H1 (cell line): ENCODE results near the gene FAM83G. TPM values are rescaled to one million over a fixed set of nuclear protein-coding genes. Genes with fewer than 3 reads are reported as not detected.

Experiments used
- CTCF ChIA-PET: fragments of 300-600 bp; sonication (Branson Sonifier 250); formaldehyde crosslinking; loops from one replicate; lab custom pipeline; 2021; ENCODE audit not compliant: partially characterized antibody; lab: Charles Lee
- POLR2A ChIA-PET: fragments of 300-600 bp; sonication (Branson Sonifier 250); formaldehyde crosslinking; loops from one replicate; lab custom pipeline; 2021; ENCODE audit warnings: inconsistent platforms; ENCODE audit not compliant: partially characterized antibody; lab: Charles Lee
- DNase-seq, 2 experiments: peaks; one replicate each; pipeline versions ENCODE4 v3.0.0 to v3.0.0-alpha.2; 2010 to 2022; ENCODE audit warnings: low spot score in 2 of 2, low read depth in 1 of 2, mixed read lengths in 1 of 2
- FAIRE-seq: peaks from 2 replicates; lab custom pipeline; 2011; peaks lifted over from hg19 to GRCh38; lab: Jason Lieb, UNC
- H2AFZ ChIP-seq: 2 replicates; pipeline ENCODE4 v1.8.1; 2012; ENCODE audit warnings: low read length, inconsistent platforms
- H2AK5ac ChIP-seq: 2 replicates; pipeline ENCODE4 v1.6.1; 2013; ENCODE audit warnings: low read depth, low read length
- H2BK120ac ChIP-seq: replicated peaks from 2 replicates; pipeline ENCODE3; 2013; ENCODE audit warnings: low read depth, low read length, inconsistent platforms
- H2BK12ac ChIP-seq: 2 replicates; pipeline ENCODE4 v1.6.1; 2013; ENCODE audit warnings: low read depth, low read length
- H2BK15ac ChIP-seq: 2 replicates; pipeline ENCODE4 v1.6.1; 2013; ENCODE audit warnings: low read length
- H2BK20ac ChIP-seq: 2 replicates; pipeline ENCODE4 v1.6.1; 2013; ENCODE audit warnings: low read length
- H2BK5ac ChIP-seq: 2 replicates; pipeline ENCODE4 v1.6.1; 2013; ENCODE audit warnings: low read depth, low read length
- H3K14ac ChIP-seq: 2 replicates; pipeline ENCODE4 v1.6.1; 2013; ENCODE audit warnings: inconsistent platforms; ENCODE audit not compliant: insufficient read length
- H3K18ac ChIP-seq: 2 replicates; pipeline ENCODE4 v1.6.1; 2013; ENCODE audit warnings: low read length; ENCODE audit errors: extremely low read depth
- H3K23ac ChIP-seq: 2 replicates; pipeline ENCODE4 v1.6.1; 2013; ENCODE audit warnings: inconsistent platforms; ENCODE audit not compliant: insufficient read length
- H3K23me2 ChIP-seq: 2 replicates; pipeline ENCODE4 v1.6.1; 2013; ENCODE audit warnings: low read depth, low read length
- H3K27ac ChIP-seq: 2 replicates; pipeline ENCODE4 v1.6.1; 2011; ENCODE audit warnings: low read depth, low read length, inconsistent platforms
- H3K27me3 ChIP-seq, 4 experiments: replicated peaks in 1 of 4; 1 replicate in 1 of 4; 2 replicates in 3 of 4; pipeline versions ENCODE4 v1.6.1 to v1.8.1; 2011 to 2013; ENCODE audit warnings: low read length in 3 of 4, mild to moderate bottlenecking in 3 of 4, inconsistent platforms in 2 of 4, mixed read lengths in 2 of 4, moderate library complexity in 1 of 4; ENCODE audit not compliant: control insufficient read depth in 3 of 4, insufficient read depth in 3 of 4; ENCODE audit errors: extremely low read depth in 1 of 4
- H3K36me3 ChIP-seq, 4 experiments: 2 replicates each; pipeline versions ENCODE4 v1.6.1 to v1.8.1; 2011 to 2013; ENCODE audit warnings: mild to moderate bottlenecking in 4 of 4, low read length in 3 of 4, moderate library complexity in 2 of 4, control low read depth in 1 of 4, inconsistent platforms in 1 of 4; ENCODE audit not compliant: insufficient read depth in 4 of 4, control insufficient read depth in 2 of 4
- H3K4ac ChIP-seq: replicated peaks from 2 replicates; pipeline ENCODE3; 2013; ENCODE audit warnings: low read length, low read depth, mixed read lengths, inconsistent platforms; ENCODE audit not compliant: insufficient read length
- H3K4me1 ChIP-seq, 4 experiments: replicated peaks in 1 of 4; 1 replicate in 1 of 4; 2 replicates in 3 of 4; pipeline versions ENCODE4 v1.6.1 to v1.8.1; 2011 to 2013; ENCODE audit warnings: low read length in 3 of 4, inconsistent platforms in 2 of 4, mixed read lengths in 1 of 4; ENCODE audit not compliant: insufficient read depth in 4 of 4, control insufficient read depth in 3 of 4
- H3K4me2 ChIP-seq, 2 experiments: 2 replicates each; pipeline versions ENCODE4 v1.6.1 to v1.8.1; 2011 to 2013; ENCODE audit warnings: low read depth in 2 of 2, low read length in 2 of 2, control low read depth in 1 of 2, inconsistent platforms in 1 of 2, mild to moderate bottlenecking in 1 of 2; ENCODE audit not compliant: insufficient read depth in 1 of 2
- H3K4me3 ChIP-seq, 4 experiments: fragments of 200-600, 300-600 bp in 1 of 4; sonication (generic), shearing (Covaris generic), sonication (Bioruptor Twin) in 1 of 4; 2 replicates each; pipeline versions ENCODE4 v1.5.1 to v1.8.1; 2011 to 2016; ENCODE audit warnings: low read length in 4 of 4, low read depth in 3 of 4, control low read depth in 2 of 4, inconsistent platforms in 2 of 4, mild to moderate bottlenecking in 2 of 4, mixed read lengths in 1 of 4, moderate library complexity in 1 of 4; ENCODE audit not compliant: insufficient read depth in 2 of 4; ENCODE audit errors: extremely low read depth in 1 of 4
- H3K56ac ChIP-seq: replicated peaks from 2 replicates; pipeline ENCODE3; 2013; ENCODE audit warnings: low read depth, mild to moderate bottlenecking, mixed read lengths, low read length, inconsistent platforms; ENCODE audit not compliant: insufficient read length
- H3K79me1 ChIP-seq: 2 replicates; pipeline ENCODE4 v1.6.1; 2013; ENCODE audit warnings: low read depth, low read length, control low read depth
- H3K79me2 ChIP-seq, 2 experiments: 2 replicates each; pipeline versions ENCODE4 v1.6.1 to v1.8.1; 2012 to 2013; ENCODE audit warnings: low read length in 2 of 2, mild to moderate bottlenecking in 2 of 2, inconsistent platforms in 1 of 2; ENCODE audit not compliant: insufficient read depth in 2 of 2, control insufficient read depth in 1 of 2
- H3K9ac ChIP-seq, 4 experiments: replicated peaks in 1 of 4; 1 replicate in 1 of 4; 2 replicates in 3 of 4; pipeline versions ENCODE4 v1.6.1 to v1.8.1; 2011 to 2013; ENCODE audit warnings: low read depth in 3 of 4, low read length in 3 of 4, control low read depth in 2 of 4, mild to moderate bottlenecking in 2 of 4, moderate library complexity in 2 of 4, inconsistent platforms in 1 of 4; ENCODE audit errors: extremely low read depth in 1 of 4
- H3K9me3 ChIP-seq, 2 experiments: 2 replicates each; pipeline versions ENCODE4 v1.6.1 to v1.8.1; 2012 to 2013; ENCODE audit warnings: mild to moderate bottlenecking in 2 of 2, moderate library complexity in 2 of 2, control low read depth in 1 of 2, inconsistent platforms in 1 of 2, low read depth in 1 of 2, low read length in 1 of 2, mixed read lengths in 1 of 2; ENCODE audit not compliant: insufficient read depth in 2 of 2
- H4K20me1 ChIP-seq, 2 experiments: replicated peaks in 1 of 2; 2 replicates each; pipeline versions ENCODE3 to v1.8.1; 2011 to 2013; ENCODE audit warnings: inconsistent platforms in 2 of 2, low read length in 2 of 2, mild to moderate bottlenecking in 1 of 2; ENCODE audit not compliant: insufficient read depth in 2 of 2, control insufficient read depth in 1 of 2
- H4K5ac ChIP-seq: 2 replicates; pipeline ENCODE4 v1.6.1; 2013; ENCODE audit warnings: low read length, low read depth, mixed read lengths, inconsistent platforms; ENCODE audit not compliant: insufficient read length
- H4K8ac ChIP-seq: 2 replicates; pipeline ENCODE4 v1.8.0; 2013; ENCODE audit warnings: mild to moderate bottlenecking, moderate library complexity, low read length, inconsistent platforms; ENCODE audit not compliant: insufficient read depth; ENCODE audit errors: extremely low read depth
- H4K91ac ChIP-seq: replicated peaks from 2 replicates; pipeline ENCODE3; 2013; ENCODE audit warnings: low read length, mixed read lengths, inconsistent platforms; ENCODE audit not compliant: insufficient read length
- BACH1 ChIP-seq: IDR thresholded peaks from 2 replicates; pipeline ENCODE4 v1.6.1; 2012; ENCODE audit warnings: low read length, improper control_type of control experiment
- CBX5 ChIP-seq: fragments of 300-800, 300-1000 bp; sonication (generic); IDR thresholded peaks from 2 replicates; pipeline ENCODE4 v1.7.1; 2016; ENCODE audit warnings: antibody characterized with exemption, low read length, low read depth
- CHD2 ChIP-seq: IDR thresholded peaks from 2 replicates; pipeline ENCODE4 v1.6.1; 2012; ENCODE audit warnings: low read length, improper control_type of control experiment
- EZH2 ChIP-seq: fragments of 200-600 bp; sonication (generic); IDR thresholded peaks from 2 replicates; pipeline ENCODE4 v1.7.1; 2012; ENCODE audit warnings: low read depth, mild to moderate bottlenecking, moderate library complexity, low read length, inconsistent platforms; ENCODE audit not compliant: severe bottlenecking
- HDAC6 ChIP-seq: IDR thresholded peaks from one replicate; pipeline ENCODE4 v1.7.1; 2012; ENCODE audit warnings: low read depth, mild to moderate bottlenecking, inconsistent platforms, low read length, moderate library complexity
- JUND ChIP-seq: IDR thresholded peaks from 2 replicates; pipeline ENCODE4 v1.6.1; 2011; ENCODE audit warnings: mild to moderate bottlenecking, improper control_type of control experiment, low read length
- KDM5A ChIP-seq: fragments of 200-600 bp; IDR thresholded peaks from 2 replicates; pipeline ENCODE4 v1.7.1; 2012; ENCODE audit warnings: mild to moderate bottlenecking, low read length, inconsistent platforms, mixed read lengths
- RNF2 ChIP-seq: fragments of 200-900, 300-1000 bp; sonication (generic); IDR thresholded peaks from 2 replicates; pipeline ENCODE4 v1.7.1; 2016; ENCODE audit warnings: borderline replicate concordance, low read depth, mild to moderate bottlenecking, antibody characterized with exemption, low read length; ENCODE audit not compliant: poor library complexity, severe bottlenecking; ENCODE audit errors: missing control alignments
- SAP30 ChIP-seq: fragments of 300-600 bp; sonication (generic); IDR thresholded peaks from 2 replicates; pipeline ENCODE4 v1.7.1; 2012; ENCODE audit warnings: low read length, moderate library complexity, mild to moderate bottlenecking, inconsistent platforms; ENCODE audit not compliant: insufficient read depth, insufficient replicate concordance
- SP4 ChIP-seq: IDR thresholded peaks from 2 replicates; pipeline ENCODE4 v1.6.1; 2012; ENCODE audit warnings: low read length, inconsistent platforms
- TAF1 ChIP-seq: IDR thresholded peaks from 2 replicates; pipeline ENCODE4 v1.6.1; 2011; ENCODE audit warnings: mild to moderate bottlenecking, low read depth, low read length
- TCF12 ChIP-seq: IDR thresholded peaks from 2 replicates; pipeline ENCODE4 v1.6.1; 2011; ENCODE audit warnings: low read depth, mild to moderate bottlenecking, low read length
- WGBS, 2 experiments: shearing (Covaris generic) in 1 of 2; methylation state at CpG; one replicate each; pipeline versions ENCODE4 v1.1.6 to v1.1.7; 2013 to 2015; ENCODE audit warnings: low lambda C conversion rate in 2 of 2, mixed read lengths in 2 of 2, inconsistent platforms in 1 of 2, low coverage in 1 of 2, missing lambda C conversion rate in 1 of 2; ENCODE audit not compliant: insufficient replicate concordance in 2 of 2, insufficient coverage in 1 of 2, insufficient read length in 1 of 2; ENCODE audit errors: extremely low coverage in 1 of 2, missing lambda C conversion rate in 1 of 2; 5-methylcytosine and 5-hydroxymethylcytosine counted together
- polyA plus RNA-seq, 7 experiments: library from polyadenylated mRNA; depleted of rRNA in 3 of 7; stranded (reverse) in 5 of 7; unstranded in 2 of 7; fragments of >200 nt in 5 of 7; fragments of 200-250 nt in 2 of 7; gene quantifications; 1 replicate in 5 of 7; 2 replicates in 1 of 7; 4 replicates in 1 of 7; pipeline versions ENCODE4 v1.2.1 to v1.2.3, GENCODE V29; 2011 to 2013; ENCODE audit warnings: missing spikeins in 2 of 7, mixed read lengths in 2 of 7
- total RNA-seq: library from RNA; stranded (reverse); fragmentation: NEBNext Ultra II Directional; extraction: Animal tissue kit (Norgen Biotek cat#: 25700); gene quantifications from 2 replicates; pipeline ENCODE4 v1.2.1, GENCODE V29; 2021
- TF ChIP-seq, protein P1 (sequence below): IDR thresholded peaks from 2 replicates; pipeline ENCODE4 v1.6.1; 2011; ENCODE audit warnings: low read depth, mild to moderate bottlenecking, low read length; ENCODE audit not compliant: insufficient read depth

Gene FAM83G
- total and polyA plus RNA-seq, 2 of the 8 experiments (the other 6 are each of a cell fraction or from before 2014, with no cell fraction given): 15.4 to 29.0 TPM

DNA sequence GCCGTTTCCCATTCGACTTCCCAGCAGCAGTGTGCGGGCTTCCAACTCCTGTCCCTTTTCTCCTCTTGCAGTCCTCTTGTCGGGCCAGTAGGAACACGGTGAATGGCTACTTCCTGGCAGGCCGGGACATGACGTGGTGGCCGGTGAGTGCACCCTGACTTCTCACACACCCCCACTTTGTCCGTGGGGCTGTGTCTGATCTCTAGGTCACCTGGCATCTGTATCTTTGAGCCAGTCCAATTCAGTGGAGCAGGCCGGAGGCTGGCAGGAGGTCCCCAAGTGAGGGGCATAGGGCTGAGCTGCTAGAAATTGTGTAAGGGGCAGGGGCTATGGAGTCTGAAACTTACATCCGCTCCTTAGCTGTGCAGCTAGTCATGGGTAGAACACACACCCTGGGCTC, 46.0 kb downstream of the FAM83G start:
- CTCF ChIA-PET: interaction anchor here (0.6 to 4.1 kb wide), 11 partner anchors 10 to 333 kb away, joined by 3 to 49 read pairs (median 4); no protein-coding TSS in a partner anchor
- no peak overlapping the region for H3K4ac ChIP-seq
- no peaks in the 10 kb centered on the region for H4K20me1 ChIP-seq
- H3K23ac ChIP-seq: no peak overlapping the region
- H2BK15ac ChIP-seq: no peak overlapping the region
- no peak overlapping the region for H3K4me2 ChIP-seq
- H3K4me3 ChIP-seq: no peak overlapping the region
- FAIRE-seq (no peak), DNase-seq (no peak)
- H4K91ac ChIP-seq: no peak overlapping the region
- H3K27ac ChIP-seq: no peak overlapping the region
- H3K14ac ChIP-seq: no peak overlapping the region
- WGBS, 2 experiments: 94% methylated on average over 11 of the region's 11 CpGs; no CpG with 5 or more reads in 1 of the 2 experiments
- H3K9ac ChIP-seq: no peak overlapping the region
- no peak overlapping the region for H3K18ac ChIP-seq
- no peaks in the 10 kb centered on the region for H3K79me1 ChIP-seq
- no peak overlapping the region for H2BK20ac ChIP-seq
- H2BK12ac ChIP-seq: no peak overlapping the region
- no peak for TF ChIP-seq TCF12
- TF ChIP-seq CBX5: no peak
- no peak for TF ChIP-seq RNF2
- TF ChIP-seq BACH1: no peak
- TF ChIP-seq EZH2: no peak
- TF ChIP-seq, protein P1, sequence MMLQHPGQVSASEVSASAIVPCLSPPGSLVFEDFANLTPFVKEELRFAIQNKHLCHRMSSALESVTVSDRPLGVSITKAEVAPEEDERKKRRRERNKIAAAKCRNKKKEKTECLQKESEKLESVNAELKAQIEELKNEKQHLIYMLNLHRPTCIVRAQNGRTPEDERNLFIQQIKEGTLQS: no peak
- TF ChIP-seq SP4: no peak
- TF ChIP-seq JUND: no peak
- TF ChIP-seq KDM5A: no peak
- no peak for TF ChIP-seq CHD2
- TF ChIP-seq HDAC6: no peak
- no peak for TF ChIP-seq SAP30
- TF ChIP-seq TAF1: no peak
- no peaks in the 10 kb centered on the region for H3K27me3 ChIP-seq
- no peak overlapping the region for H4K8ac ChIP-seq
- no peak overlapping the region for H2AK5ac ChIP-seq
- POLR2A ChIA-PET: interaction anchor here (0.6 kb wide), 1 partner anchor 43 kb away, joined by 3 read pairs; no protein-coding TSS in a partner anchor
- H2BK120ac ChIP-seq: no peak overlapping the region
- H2BK5ac ChIP-seq: no peak overlapping the region; the same call in 1 of the 2 replicates
- peaks cover 0 to 5% (median 0%) of the 10 kb centered on the region in 4 experiments; a peak in 1 of 7 replicates for H3K4me1 ChIP-seq
- H3K79me2 ChIP-seq: no peaks in the 10 kb centered on the region
- no peaks in the 10 kb centered on the region for H3K23me2 ChIP-seq
- no peak overlapping the region for H4K5ac ChIP-seq
- H2AFZ ChIP-seq: no peak overlapping the region
- H3K36me3 ChIP-seq: no peaks in the 10 kb centered on the region
- no peaks in the 10 kb centered on the region for H3K9me3 ChIP-seq
- no peak overlapping the region for H3K56ac ChIP-seq
